Kidney epithelial cell (primary cell): ENCODE measurements around the gene DHX35. TPM values are rescaled to one million over a fixed set of nuclear protein-coding genes. Genes with fewer than 3 reads are reported as not detected.

Experiments used
- DNase-seq: peaks from one replicate; pipeline ENCODE4 v3.0.0-alpha.2; 2010; ENCODE audit warnings: low read depth
- H3K27me3 ChIP-seq: 2 replicates; pipeline ENCODE4 v1.6.0; 2011; ENCODE audit warnings: low read length; ENCODE audit not compliant: control insufficient read depth, insufficient read depth
- H3K36me3 ChIP-seq: 2 replicates; pipeline ENCODE4 v1.5.1; 2011; ENCODE audit warnings: low read length; ENCODE audit not compliant: control insufficient read depth, insufficient read depth
- H3K4me3 ChIP-seq: 2 replicates; pipeline ENCODE4 v1.5.1; 2011; ENCODE audit warnings: low read depth, mild to moderate bottlenecking, control low read depth, low read length
- CTCF ChIP-seq: IDR thresholded peaks from 2 replicates; pipeline ENCODE4 v1.5.1; 2011; ENCODE audit warnings: mild to moderate bottlenecking, moderate library complexity, low read length, control low read depth, inconsistent platforms; ENCODE audit not compliant: insufficient read depth, poor library complexity, severe bottlenecking
- total RNA-seq: library from RNA; depleted of rRNA; stranded (reverse); fragments of >200 nt; gene quantifications from 2 replicates; pipeline ENCODE4 v1.2.3, GENCODE V29; 2015

The DHX35 gene
- total RNA-seq, 1 donor from 2014 or later = 7.4 TPM

DNA sequence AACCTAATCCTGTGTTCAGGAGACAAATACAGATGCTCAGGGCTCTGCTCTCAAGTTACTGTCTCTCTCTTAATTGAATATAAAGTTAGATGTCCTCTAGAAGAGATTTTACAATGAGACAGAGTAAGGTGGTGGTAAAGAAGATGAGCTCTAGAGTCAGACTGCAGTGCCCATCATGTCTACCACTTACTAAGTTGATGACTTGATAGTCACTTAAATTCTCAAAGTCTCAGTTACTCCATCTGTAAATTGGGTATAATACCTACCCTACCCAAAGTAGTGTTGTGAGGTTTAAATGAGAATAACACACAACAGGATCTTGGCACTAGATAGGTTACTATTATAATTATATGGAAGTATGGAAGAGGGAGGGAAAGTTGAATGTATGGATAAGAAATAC is 1.6 kb downstream of the DHX35 start:
- no peak for TF ChIP-seq CTCF
- no peak for DNase-seq
- no peak overlapping the region for H3K4me3 ChIP-seq

DNA sequence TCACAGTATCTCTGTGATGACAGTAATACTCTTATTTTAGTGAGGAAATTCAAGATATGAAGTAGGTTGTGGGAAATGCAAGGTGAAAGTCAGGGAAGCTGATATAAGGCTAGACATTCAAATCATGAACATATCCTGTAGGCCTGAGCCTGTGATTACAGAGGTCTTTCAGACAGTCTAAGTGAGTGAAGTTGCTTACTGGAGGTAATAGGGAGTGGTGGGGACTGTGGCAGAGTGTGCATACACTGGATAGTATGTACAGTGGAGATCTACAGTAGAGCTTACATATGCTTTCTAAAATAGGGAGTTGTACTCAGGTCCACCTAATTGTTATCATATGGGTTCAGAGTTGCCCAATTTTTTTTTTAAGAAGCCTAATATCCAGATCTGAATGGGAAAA is 3.1 kb downstream of the DHX35 start:
- Histone ChIP-seq H3K27me3 (no peaks in the 10 kb centered on the region), H3K4me3 (no peak overlapping the region), H3K36me3 (no peaks in the 10 kb centered on the region)
- no peak for DNase-seq
- no peak for TF ChIP-seq CTCF

More for the DNA sequence above, 1.6 kb downstream of the DHX35 start:
- H3K36me3 ChIP-seq = no peaks in the 10 kb centered on the region
- H3K27me3 ChIP-seq = no peaks in the 10 kb centered on the region

DNA sequence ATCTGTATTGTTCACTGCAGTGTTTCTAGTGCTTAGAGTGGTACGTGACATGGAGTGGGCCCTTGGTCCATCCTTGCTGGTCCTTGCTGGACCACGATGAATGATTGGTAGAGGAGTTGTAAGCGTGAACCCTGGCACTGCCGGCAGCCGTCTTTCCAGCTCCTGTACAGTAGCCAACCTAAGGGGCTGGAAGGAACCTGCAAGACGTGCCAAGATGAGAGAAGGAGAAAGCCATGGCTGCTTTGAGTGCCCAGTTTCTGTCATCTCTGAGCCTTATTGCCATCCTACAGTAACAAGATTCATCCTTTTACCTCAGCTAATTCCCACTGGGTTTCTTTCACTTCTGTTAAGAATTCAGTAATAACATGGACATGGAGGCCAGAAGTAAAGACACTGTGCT is 5.9 kb downstream of the DHX35 start:
- no peak for DNase-seq
- no peak for TF ChIP-seq CTCF
- no peaks in the 10 kb centered on the region for H3K36me3 ChIP-seq

GRCh38 chr20:38969708-38970107 is 7.6 kb downstream of the DHX35 start:
- TF ChIP-seq CTCF = no peak

More for the DNA sequence above, 5.9 kb downstream of the DHX35 start:
- Histone ChIP-seq H3K4me3 (no peak overlapping the region), H3K27me3 (no peaks in the 10 kb centered on the region)

DNA sequence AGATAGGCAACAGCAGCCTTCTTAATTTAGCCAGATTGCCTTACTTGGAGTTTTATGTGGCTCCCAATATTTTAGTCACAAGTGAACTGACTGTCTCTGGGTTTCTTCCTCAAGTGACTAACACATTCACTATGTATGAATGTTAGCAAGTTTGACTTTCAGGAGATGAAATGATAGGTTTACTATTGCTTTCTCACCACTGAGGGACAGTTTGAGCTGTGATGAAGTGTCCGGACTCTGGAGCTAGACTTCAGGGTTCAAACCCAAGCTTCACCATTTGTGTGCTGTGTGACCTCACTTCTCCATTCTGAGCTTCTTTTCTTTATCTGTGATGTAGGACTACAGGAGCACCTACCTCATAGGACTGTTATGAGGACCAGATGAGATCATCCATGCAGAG is 8.2 kb downstream of the DHX35 start:
- TF ChIP-seq CTCF = no peak

More at GRCh38 chr20:38969708-38970107, 7.6 kb downstream of the DHX35 start:
- no peak overlapping the region for H3K4me3 ChIP-seq
- no peaks in the 10 kb centered on the region for H3K27me3 ChIP-seq
- no peak for DNase-seq
- no peaks in the 10 kb centered on the region for H3K36me3 ChIP-seq

GRCh38 chr20:38973107-38973506 is 11.0 kb downstream of the DHX35 start:
- DNase-seq = no peak
- no peak overlapping the region for H3K4me3 ChIP-seq
- no peaks in the 10 kb centered on the region for H3K36me3 ChIP-seq
- H3K27me3 ChIP-seq = no peaks in the 10 kb centered on the region
- TF ChIP-seq CTCF = no peak

More for the DNA sequence above, 8.2 kb downstream of the DHX35 start:
- DNase-seq = no peak
- Histone ChIP-seq H3K36me3 (no peaks in the 10 kb centered on the region), H3K27me3 (no peaks in the 10 kb centered on the region), H3K4me3 (no peak overlapping the region)
